ENCODE measurements around the gene MIF.

The MIF gene

GRCh38 chr22:23906641-23907040, 12.5 kb downstream of the MIF start:
- no peak for TF ChIP-seq POLR2AphosphoS5 (IDR thresholded peaks at IDR 0.05; ENCODE audit: low read depth, low read length)
- TF ChIP-seq FOXP2 (optimal IDR thresholded peaks at IDR 0.05; ENCODE audit: borderline replicate concordance, extremely low read depth, extremely low read length, insufficient read depth): no peak
- no peak for TF ChIP-seq TAF1 (IDR thresholded peaks at IDR 0.05; ENCODE audit: borderline replicate concordance, insufficient read depth, low read length)
- TF ChIP-seq REST (IDR thresholded peaks at IDR 0.05; ENCODE audit: insufficient read depth in 1 of 2, low read depth in 2 of 2, low read length in 2 of 2): no peak
- no peak for TF ChIP-seq SIN3A (IDR thresholded peaks at IDR 0.05; ENCODE audit: borderline replicate concordance, insufficient read depth, low read length)

GRCh38 chr22:23908587-23909205, 14.5 kb downstream of the MIF start:
- TF ChIP-seq FOXP2 (optimal IDR thresholded peaks at IDR 0.05; ENCODE audit: borderline replicate concordance, extremely low read depth, extremely low read length, insufficient read depth) (no peak), TAF1 (IDR thresholded peaks at IDR 0.05; ENCODE audit: borderline replicate concordance, insufficient read depth, low read length) (no peak), SIN3A (IDR thresholded peaks at IDR 0.05; ENCODE audit: borderline replicate concordance, insufficient read depth, low read length) (no peak), POLR2AphosphoS5 (IDR thresholded peaks at IDR 0.05; ENCODE audit: low read depth, low read length) (no peak)

- no peak for TF ChIP-seq REST (IDR thresholded peaks at IDR 0.05; ENCODE audit: insufficient read depth in 1 of 2, low read depth in 2 of 2, low read length in 2 of 2)
Measured at GRCh38 chr22:23909296-23909898, 15.2 kb downstream of the MIF start.

- TF ChIP-seq FOXP2 (optimal IDR thresholded peaks at IDR 0.05; ENCODE audit: borderline replicate concordance, extremely low read depth, extremely low read length, insufficient read depth): no peak
Measured at GRCh38 chr22:23910496-23911190, 16.5 kb downstream of the MIF start.

GRCh38 chr22:23911318-23911980, 17.3 kb downstream of the MIF start:
- TF ChIP-seq POLR2AphosphoS5 (IDR thresholded peaks at IDR 0.05; ENCODE audit: low read depth, low read length) (no peak), FOXP2 (optimal IDR thresholded peaks at IDR 0.05; ENCODE audit: borderline replicate concordance, extremely low read depth, extremely low read length, insufficient read depth) (no peak), SIN3A (IDR thresholded peaks at IDR 0.05; ENCODE audit: borderline replicate concordance, insufficient read depth, low read length) (no peak), TAF1 (IDR thresholded peaks at IDR 0.05; ENCODE audit: borderline replicate concordance, insufficient read depth, low read length) (no peak), REST (IDR thresholded peaks at IDR 0.05; ENCODE audit: insufficient read depth in 1 of 2, low read depth in 2 of 2, low read length in 2 of 2) (no peak)
